Inferior parietal cortex (tissue), 1 donor: ENCODE data around the gene LCLAT1.
"Not testable (repeated sequence)": the region's sequence is repeated elsewhere in the genome, so short reads cannot be mapped to it uniquely, and the experiment has no call there.

Source experiments
- DNase-seq: peaks from one replicate; pipeline ENCODE4 v3.0.0-alpha.2; 2016; ENCODE audit errors: extremely low spot score

The LCLAT1 gene

GRCh38 chr2:30590407-30590806 is 143.4 kb downstream of the LCLAT1 start:
- no peak for DNase-seq

DNA sequence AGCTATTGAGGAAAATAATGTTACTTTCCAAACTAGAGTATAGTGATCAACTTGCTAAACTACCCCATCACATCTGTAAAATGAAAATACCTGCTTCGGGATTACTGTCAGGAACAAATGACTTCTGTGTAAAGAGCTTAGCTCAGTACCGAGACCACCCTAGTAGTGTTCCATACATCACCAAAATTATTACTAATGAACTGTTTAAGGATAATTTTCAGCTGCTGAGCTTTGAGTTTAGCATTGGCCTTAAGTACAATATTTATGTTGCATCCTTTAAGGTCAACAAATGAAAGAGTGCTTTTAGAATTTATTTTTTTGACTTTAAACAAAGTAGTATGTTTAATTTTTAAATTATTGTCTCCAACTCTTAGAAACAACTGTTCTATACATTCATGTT is 144.1 kb downstream of the LCLAT1 start:
- no peak for DNase-seq

DNA sequence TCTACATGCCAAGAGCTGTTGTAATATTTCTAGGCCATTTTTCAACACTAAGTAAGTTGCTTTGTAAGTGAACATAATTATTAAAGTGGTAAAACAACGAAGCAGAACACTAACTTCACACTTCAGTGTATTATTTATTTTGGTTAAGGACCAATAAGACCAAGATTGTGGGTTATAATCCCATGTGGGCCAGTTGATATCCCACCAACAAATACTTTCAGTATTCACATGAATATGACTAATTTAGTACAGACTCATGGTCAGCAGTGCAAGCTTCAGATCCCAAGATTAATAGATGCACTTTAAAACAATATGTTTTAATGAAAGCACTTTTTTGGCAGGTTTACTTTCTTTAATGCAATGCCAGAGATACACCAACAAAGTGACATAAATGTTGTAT is 154.3 kb downstream of the LCLAT1 start:
- DNase-seq: no peak

DNA sequence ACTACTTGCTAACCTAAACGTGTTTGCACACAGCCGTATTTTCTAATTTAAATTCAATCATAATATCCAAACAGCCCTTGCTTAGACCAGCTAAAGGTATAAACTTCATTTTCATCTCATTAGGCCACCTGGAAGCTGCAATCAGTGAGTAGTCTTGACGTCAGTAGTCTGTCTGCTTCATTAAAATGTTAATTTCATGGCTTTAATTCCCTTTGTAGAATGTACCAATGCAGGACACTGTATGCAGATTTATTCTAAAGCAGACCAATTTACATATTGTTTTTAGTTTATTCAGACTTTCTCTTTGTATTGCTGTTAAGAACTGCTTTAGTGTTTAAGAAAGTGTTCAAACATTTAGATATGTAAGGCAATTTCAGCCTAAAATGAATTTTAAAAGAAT is 158.2 kb downstream of the LCLAT1 start:
- DNase-seq: no peak

- no peak for DNase-seq
These were observed 161.6 kb downstream of the LCLAT1 start for GRCh38 chr2:30608643-30609042.

DNA sequence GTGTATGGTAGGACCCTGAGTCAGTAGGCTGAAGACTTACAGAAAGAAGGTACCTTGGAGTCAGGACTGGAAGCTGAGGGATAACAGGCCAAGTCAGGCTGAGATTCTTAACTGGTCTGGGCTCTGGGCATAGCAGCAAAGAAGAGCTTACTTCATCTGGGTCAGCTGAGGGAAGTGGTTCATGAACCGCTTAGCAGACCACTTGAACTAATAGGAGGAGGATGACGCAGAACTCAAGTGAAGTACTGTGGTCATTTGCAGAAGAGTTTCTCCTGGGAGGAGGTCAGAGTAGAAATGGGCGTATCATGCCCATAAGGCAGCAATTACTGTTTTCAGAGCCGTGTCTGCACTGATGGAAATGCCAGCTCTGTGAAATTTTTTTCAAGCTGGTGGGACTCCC is 164.5 kb downstream of the LCLAT1 start:
- DNase-seq: no peak

DNA sequence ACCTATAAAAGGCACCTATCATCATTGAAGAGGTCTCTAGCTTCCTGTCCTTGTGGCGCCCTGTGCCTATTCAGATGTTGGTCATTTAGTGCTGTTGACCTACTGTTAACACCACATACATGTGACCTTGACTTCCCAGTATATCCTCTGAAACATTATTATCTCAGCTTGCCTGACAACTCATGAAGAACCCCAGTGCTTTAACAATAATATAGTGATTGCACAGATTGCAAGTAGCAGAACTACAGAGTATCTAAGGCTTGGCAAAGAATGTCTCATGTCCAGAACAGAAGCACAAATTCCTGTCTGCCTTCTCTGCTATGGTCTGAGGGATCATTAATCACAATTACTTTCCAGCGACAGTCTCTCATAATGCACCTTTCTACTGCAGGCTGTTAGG is 165.3 kb downstream of the LCLAT1 start:
- no peak for DNase-seq

- no peak for DNase-seq
These were observed 166.0 kb downstream of the LCLAT1 start for GRCh38 chr2:30613001-30613400.

- not testable (repeated sequence) for DNase-seq
These were observed 167.2 kb downstream of the LCLAT1 start for GRCh38 chr2:30614227-30614626.

DNA sequence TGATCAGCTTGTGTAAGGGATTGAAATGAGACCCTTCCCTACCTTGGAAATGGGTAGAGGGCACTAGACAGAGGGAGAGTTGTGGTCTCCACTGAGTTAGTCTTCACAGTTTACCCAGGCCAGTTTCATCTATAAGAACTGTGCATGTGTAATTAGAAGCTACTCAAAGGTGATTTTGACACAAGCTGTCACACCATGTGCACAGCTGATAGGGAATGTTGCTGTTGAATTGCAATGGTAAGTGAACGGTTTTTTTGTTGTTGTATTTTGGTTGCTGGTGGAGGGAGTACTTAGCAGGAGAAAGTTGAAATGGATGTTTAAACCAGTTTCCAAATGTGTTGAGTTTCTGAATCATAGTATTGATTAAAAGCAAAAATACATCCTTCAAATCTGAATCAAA is 168.9 kb downstream of the LCLAT1 start:
- no peak for DNase-seq

DNA sequence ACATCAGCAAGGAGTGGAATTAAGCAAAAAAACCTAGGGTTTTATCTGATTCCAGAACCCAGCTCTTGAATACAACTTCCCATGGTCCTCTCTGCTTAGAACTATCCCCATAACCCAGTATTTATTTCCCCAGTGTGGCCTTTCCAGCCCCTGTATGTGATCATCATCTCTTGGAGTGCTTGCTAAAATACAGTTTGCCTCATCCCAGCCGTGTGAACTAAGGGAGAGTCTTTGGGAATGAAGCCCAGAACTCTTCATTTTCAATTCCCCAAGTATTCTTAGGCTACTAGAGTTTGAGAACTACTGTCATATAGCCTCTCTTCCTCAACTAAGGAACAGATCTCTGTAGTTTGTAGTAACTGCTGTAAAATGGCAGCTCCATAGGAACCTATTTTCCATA is 173.1 kb downstream of the LCLAT1 start:
- no peak for DNase-seq

DNA sequence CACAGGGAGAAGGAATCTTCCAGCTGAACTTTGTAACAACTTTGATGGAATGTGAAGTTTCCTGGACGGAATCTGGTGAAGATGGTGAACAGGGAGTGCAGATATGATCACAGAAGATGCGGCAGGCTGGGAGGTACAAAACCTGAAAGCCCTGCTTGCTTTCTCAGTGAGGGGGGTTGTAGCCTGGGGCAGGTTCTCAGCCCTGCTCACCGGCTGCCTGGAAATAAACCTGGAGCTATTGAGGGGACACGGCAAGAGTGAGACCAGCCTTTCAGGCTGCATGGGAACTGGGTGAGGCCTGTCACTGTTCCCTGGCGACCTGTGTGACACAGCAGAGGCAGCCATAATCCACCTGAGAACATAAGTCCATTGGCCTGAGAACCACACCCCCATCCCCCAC is 174.8 kb downstream of the LCLAT1 start:
- no peak for DNase-seq

DNA sequence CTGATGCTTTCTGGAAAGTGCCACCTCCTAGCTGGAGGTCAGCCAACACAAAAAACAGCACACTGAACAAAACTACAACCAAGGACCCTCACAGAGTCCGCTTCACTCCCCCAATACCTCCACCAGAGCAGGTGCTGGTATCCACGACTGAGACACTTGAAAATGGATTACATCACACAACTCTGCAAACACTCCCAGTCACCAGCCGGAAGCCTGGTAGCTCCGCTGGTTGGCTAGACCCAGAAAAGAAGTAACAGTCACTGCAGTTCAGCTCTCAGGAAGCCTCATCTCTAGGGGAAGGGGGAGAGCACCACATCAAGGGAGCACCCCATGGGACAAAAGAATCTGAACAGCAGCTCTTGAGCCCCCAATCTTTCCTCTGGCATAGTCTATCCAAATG is 175.4 kb downstream of the LCLAT1 start:
- no peak for DNase-seq

GRCh38 chr2:30625276-30625675 is 178.2 kb downstream of the LCLAT1 start:
- DNase-seq: no peak

DNA sequence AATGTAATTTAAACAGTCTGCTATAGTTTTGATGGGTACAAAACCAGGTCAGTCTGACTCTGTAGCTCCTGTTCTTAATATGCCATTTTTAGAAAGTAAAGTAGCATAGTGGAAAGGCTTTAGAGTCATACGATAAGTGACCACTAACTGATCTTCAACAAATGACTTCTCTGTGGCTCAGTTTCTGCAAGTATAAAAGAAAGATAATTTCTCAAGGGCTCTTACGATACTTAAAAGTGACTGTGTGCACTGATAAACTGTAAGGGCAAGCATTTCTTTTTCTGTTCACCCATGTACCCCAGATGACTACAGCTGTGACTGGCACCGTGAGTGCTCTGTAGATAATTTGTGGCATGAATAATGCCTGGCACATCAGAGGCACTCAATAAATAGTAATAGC is 178.7 kb downstream of the LCLAT1 start:
- no peak for DNase-seq

DNA sequence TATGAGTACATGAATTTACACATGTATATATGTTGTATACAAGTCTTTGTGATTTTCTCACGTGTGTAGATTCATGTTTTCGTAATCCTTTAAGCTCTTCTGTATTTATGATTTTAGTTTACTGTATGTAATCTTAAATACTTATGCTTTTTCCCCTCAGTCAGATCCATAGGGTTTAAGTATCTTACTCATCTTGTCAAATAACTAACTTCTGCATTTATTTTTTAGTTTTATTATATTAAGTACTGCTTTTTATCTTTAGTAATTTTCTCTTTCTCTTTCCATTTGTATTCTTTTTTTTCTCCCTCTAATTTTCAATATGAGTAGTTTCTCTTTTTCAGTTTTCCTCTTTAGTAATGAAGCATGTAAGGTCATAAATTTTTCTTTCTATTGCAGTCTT is 179.4 kb downstream of the LCLAT1 start:
- no peak for DNase-seq

DNA sequence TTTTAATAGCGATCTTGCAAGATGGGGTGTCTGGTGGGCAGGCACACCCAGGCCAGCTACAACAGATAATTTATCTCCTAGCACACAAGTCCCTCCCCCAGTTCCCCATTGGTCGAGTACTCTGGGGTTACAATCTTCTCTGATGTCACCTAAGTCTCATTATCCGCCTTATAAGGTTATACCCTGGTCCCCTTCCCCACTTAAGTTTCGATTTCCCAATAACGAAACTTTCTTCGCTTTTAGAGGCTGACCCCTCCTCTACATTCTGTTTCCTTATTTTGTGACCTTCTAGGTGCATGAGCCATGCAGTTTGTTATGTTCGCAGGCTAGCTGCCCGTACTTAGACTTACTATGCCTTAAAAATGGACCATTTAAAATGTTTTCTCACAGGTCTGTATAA is 180.1 kb downstream of the LCLAT1 start:
- DNase-seq: no peak

DNA sequence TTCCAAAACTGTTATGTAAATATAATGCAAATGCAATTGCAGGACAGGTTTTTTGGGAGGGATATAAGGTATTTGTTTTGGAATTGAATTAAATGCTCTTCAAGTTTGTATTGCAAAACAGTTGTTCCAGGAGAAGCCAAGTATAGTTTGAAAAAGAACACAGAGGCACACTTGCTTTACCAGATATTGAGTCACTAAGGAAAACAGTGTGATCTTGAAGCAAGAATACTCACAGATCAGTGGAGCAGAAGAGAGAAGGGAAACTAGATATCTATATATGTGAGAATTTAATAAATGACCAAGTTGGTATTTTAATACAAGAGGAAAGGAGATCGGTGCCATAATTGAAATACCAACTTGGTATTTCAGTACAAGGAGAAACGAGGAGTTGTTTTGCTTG is 181.3 kb downstream of the LCLAT1 start:
- DNase-seq: no peak

DNA sequence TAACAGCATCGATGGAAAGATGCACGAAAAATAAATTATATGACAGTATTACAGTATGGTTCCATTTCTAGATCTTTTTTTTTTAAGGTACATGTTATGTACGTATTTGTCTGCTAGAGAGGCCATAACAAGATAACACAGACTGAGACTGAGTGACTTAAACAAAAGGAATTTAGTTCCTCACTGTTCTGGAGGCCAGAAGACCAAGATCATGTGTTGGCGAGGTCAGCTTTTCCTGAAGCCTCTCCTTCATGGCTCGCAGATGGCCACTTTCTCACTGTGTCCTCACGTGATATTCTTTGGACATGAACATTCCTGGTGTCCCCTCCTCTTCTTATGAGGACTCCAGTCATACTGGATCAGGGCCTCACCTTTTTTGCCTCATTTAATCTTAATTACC is 182.8 kb downstream of the LCLAT1 start:
- no peak for DNase-seq

DNA sequence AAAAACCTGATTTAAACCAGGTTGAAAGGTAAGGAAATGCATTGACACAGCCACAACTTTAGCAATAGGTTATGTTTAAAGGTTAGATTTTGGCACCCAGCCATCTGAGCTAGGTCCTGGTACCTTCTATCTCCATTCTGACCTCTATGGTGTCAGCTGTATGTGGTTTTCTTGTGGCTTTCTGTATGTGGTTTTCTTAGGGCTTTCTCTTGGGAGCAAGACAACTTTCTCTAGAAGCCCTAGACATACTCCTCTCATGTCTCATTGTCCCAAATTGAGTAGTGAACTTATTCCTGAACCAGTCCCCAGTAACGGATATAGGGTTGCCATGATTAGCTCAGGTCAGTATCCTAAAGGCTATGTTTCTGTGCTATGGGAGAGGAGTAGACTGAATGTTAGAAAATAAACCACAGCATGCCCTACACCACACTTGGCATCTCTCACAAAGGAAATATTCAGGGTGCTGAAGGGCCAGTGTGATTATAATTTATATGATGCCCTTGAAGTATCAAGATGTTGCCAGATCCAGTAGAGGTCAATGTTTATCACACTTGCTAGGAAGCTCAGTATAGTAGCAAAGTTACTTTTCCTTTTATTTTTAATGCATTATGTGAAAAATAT is 184.1 kb downstream of the LCLAT1 start:
- no peak for DNase-seq

GRCh38 chr2:30633039-30633438 is 186.0 kb downstream of the LCLAT1 start:
- DNase-seq: no peak

DNA sequence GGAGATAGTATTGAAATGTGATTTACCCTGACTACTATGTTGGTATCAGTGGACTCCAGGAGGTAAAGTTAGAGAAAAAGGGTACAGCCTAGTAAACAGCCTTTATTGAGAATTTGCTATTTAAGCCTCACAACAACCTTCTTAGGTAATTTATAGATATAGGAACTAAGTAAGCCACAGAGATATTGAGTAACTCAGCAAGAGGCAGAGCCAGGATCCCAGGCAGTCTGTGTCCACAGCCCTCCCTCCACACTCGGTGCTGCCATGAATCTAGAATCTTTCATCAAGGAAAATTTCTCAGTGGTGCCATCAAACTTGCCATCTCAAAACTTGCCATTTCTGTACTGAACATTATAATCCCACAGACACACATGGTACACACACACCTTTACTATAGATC is 189.3 kb downstream of the LCLAT1 start:
- DNase-seq: no peak

DNA sequence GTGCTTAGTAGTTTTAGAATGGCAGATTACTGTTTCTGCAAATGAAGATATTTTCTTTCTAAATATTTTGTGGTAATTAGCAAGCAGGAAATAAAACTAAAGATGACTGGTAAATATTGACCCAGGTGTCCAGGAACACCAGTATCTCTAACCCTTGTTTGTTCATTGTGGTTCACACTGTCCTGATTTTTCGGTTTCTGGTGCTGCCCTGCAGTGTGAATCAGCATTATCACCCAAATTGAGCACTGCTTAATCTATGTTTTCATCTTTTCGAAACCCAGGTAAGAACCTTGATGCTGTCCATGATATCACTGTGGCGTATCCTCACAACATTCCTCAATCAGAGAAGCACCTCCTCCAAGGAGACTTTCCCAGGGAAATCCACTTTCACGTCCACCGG is 192.8 kb downstream of the LCLAT1 start:
- no peak for DNase-seq

- DNase-seq: no peak
These were observed 194.8 kb downstream of the LCLAT1 start for GRCh38 chr2:30641765-30642345.
